ENCODE measurements around the gene CD93.

DNA sequence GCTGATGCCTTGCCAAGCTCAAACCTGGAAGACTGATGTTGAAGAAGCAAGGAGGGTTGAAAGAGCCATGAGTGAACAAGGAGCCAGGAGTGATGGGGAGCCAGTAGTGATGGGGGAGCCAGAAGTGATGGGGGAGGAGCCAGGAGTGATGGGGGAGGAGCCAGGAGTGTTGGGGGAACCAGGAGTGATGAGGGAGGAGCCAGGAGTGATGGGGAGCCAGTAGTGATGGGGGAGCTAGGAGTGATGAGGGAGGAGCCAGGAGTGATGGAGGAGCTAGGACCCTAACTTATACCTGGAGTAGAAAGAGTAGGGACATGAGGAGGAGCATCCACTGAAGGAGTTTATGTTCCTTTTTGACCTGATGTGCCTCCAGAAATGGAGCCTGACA is 14.6 kb upstream of the CD93 start:
- TF ChIP-seq, protein P1, sequence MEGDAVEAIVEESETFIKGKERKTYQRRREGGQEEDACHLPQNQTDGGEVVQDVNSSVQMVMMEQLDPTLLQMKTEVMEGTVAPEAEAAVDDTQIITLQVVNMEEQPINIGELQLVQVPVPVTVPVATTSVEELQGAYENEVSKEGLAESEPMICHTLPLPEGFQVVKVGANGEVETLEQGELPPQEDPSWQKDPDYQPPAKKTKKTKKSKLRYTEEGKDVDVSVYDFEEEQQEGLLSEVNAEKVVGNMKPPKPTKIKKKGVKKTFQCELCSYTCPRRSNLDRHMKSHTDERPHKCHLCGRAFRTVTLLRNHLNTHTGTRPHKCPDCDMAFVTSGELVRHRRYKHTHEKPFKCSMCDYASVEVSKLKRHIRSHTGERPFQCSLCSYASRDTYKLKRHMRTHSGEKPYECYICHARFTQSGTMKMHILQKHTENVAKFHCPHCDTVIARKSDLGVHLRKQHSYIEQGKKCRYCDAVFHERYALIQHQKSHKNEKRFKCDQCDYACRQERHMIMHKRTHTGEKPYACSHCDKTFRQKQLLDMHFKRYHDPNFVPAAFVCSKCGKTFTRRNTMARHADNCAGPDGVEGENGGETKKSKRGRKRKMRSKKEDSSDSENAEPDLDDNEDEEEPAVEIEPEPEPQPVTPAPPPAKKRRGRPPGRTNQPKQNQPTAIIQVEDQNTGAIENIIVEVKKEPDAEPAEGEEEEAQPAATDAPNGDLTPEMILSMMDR (IDR thresholded peaks at IDR 0.05; ENCODE audit: low read depth, low read length, missing input control), result no peak
- TF ChIP-seq RAD21 (IDR thresholded peaks at IDR 0.05), result no peak
- TF ChIP-seq EGR1 (IDR thresholded peaks at IDR 0.05; ENCODE audit: low read depth in 2 of 2), result no peak
- TF ChIP-seq SP1 (IDR thresholded peaks at IDR 0.05), result no peak
- TF ChIP-seq ZBTB33 (IDR thresholded peaks at IDR 0.05), result no peak
- no peak for TF ChIP-seq FOXA1 (IDR thresholded peaks at IDR 0.05)
- TF ChIP-seq REST (IDR thresholded peaks at IDR 0.05), result no peak
- no peak for TF ChIP-seq JUND (IDR thresholded peaks at IDR 0.05)
- no peak for TF ChIP-seq MAX (IDR thresholded peaks at IDR 0.05)
